HG02885 (cell line): ENCODE measurements around the gene MRPS33.

Source experiments
- ATAC-seq: cut with Tn5 transposase; IDR thresholded peaks from one replicate; pipeline ENCODE4 v1.9.1; 2021; ENCODE audit warnings: mild to moderate bottlenecking; ENCODE audit not compliant: unreplicated experiment, poor library complexity

The MRPS33 gene

DNA sequence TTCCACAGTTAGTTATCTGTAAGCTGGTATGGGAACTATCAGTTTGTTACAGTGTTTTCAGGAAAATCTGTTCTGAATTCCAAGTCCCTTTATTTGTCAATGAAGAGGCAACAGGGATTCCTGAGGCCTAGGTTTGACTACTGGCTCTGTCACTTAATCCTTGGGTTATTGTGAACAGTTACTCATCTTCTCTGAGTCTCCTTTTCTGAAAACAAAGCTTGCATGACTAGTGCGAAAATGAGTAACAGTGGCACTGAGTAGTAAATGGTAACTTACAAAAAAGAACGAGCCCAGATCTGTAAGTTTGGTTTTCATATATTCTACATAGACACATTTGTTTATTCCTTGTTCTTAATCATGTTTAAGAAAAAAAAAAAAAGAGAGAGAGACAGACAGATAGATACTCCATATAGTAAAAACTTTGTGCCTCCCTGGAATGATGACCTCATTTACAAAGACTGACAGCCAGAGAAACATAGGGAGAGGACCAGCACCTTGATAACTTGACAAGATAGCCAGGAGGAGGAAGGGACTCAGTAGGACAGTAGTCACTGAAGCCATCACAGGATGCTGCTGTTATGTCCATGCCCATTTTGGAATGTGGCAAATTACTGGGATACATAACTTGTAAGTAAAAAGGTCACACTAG, 1.9 kb downstream of the MRPS33 start:
- no peak for ATAC-seq

DNA sequence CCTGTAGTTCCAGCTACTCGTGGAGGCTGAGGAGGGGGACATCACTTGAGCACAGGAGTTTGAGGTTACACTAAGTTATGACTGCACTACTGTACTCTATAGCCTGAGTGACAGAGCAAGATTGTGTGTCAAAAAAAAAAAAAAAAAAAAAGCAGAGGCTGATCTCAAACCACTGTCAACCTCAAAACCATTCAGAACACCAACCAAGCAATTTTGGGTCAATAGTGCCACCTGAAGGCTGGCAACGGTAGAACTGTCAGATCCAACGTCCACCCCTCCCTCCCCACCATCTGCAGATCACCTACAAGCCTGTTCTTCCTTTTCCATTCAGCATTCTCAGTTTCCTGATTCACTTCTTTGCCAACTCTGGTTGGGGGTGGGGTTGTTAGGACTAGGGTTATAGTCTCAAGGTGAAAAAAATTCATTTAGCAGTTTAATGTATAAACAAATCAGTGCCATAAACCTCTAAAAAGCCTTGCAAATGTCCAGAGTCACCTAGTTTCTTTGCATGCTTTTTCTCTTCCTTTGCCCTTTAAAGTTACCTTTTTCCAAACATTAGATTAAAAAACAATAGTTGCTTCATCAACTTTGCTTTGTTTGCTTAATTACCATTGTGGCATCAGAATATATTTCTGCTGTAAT, 2.6 kb downstream of the MRPS33 start:
- ATAC-seq: peak; percentile 35

DNA sequence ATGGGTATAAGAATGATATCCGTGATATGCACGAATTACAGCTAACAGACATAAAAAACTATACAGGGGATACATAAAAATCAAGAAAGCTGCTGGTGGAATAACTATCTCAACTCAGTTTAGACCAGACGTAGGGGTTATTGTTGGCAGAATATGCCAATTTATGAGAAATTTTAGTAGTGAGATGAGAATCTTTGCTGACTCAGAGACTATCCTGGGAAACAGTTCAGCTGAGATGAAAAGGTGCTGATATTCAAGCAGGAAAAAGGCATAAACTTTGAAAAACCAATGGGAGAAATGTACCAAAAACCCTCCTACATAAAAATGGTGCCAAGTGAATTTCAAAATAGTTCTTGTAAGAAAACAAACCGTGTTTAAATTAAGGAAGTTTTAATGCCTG, 3.3 kb downstream of the MRPS33 start:
- no peak for ATAC-seq

DNA sequence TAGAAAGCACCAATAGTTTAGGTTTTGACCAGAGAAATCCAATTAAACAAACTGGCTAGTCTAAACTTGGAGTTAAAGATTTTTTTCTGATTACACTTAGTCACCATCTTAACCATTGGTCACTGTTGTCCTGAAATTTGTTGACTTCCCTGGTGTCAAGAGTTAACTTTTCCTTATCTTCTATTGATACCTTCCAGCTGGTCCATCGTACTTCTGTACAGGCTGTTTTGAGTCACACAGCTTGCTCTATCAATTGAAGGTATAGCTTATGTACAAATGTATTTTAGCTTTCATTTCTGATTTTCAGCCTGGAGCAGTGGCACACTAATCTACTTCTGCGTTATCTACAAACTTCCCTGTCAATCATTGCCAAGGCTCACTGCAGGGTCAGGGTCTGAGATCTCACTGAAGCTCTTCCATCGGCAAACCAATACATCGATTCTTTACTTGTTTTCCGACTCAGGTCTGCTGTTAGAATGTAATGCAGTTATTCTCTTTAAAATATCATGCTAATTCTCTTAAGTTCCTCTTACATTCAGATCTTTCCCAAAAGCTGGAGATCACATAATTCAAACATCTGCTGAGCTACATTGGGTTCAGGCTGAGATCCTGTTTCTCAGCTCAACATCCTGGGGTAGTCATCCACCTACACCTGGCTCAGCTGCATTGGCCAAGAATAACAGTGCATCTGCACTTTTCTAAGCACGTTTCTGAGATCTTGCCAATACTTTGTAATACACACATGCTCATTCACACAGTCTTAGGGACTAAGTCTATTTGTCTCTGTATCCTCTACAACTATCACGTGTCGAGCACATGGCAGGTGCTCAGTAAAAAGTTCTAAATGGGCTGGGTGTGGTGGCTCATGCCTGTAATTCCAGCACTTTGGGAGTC, 11.3 kb downstream of the MRPS33 start:
- ATAC-seq: no peak

DNA sequence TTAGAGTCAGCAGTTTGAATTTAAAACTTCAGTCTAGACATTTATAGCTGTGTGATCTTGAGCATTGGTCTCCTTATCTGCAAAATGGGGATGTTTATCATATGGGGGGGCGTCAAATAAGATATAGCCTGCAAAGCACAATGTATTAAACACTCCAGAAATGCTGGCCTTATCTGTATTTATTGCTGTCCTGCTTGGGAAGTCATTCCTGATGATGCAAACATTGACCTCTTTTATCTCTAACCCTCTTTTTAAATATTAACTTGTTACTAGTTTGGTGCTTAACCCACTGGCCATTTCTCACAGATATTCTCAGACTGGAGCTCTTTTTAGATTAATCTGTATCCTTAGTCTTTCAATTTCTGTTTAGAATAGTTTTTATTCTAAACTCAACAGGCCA, 13.2 kb downstream of the MRPS33 start:
- no peak for ATAC-seq

DNA sequence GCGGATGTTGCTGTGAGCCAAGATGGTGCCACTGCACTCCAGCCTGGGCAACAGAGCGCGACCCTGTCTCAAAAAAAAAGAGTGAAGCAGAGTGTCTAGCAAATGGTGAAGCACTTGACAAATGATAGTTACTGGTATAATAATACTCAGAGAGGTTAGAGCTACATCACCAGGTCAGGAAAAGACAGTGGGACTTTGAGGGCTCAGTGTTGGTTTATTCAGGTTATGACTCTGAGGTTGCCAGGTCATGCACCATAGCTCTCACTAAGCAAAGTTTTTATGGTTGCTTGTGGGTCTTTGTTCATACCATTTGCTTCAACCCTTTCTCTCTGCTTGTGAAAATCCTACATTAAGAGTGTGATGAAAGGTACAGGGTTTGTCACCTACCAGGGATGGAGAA, 13.6 kb downstream of the MRPS33 start:
- ATAC-seq: no peak

DNA sequence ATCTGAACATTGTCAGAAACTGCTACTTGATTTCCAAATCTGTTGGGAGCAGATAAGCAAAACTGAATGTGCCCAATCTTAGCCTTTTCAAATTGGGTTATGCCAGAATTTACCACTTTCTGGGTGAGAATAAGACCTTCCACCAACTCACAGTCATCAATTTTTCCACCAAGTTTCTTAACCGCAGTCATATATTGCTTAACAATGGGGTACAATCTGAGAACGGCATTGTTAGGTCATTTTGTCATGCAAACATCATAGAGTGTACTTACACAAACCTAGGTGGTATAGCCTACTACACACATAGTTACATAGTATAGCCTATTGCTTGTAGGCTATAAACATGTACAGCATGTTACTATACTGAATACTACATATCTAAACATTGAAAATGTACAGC, 16.0 kb downstream of the MRPS33 start:
- ATAC-seq: no peak

DNA sequence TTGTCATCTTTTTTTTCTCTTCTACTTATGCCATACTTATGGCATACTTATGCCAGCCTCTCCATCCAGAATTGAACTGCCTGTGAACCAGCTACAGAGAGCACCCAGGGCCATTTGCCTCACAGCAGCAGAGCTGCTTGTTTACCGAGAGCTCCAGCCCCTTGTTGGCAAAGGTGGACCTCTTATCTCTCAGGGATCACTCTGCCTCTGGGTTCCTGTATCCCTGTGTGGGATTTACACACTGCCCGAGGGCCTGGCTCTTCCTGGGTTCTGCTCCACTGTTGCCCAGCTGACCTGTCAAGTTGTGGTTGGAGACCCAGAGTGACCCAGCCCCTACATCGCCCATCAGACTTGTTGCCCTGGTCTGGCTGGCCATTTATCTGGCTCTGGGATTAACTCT, 22.3 kb downstream of the MRPS33 start:
- no peak for ATAC-seq

DNA sequence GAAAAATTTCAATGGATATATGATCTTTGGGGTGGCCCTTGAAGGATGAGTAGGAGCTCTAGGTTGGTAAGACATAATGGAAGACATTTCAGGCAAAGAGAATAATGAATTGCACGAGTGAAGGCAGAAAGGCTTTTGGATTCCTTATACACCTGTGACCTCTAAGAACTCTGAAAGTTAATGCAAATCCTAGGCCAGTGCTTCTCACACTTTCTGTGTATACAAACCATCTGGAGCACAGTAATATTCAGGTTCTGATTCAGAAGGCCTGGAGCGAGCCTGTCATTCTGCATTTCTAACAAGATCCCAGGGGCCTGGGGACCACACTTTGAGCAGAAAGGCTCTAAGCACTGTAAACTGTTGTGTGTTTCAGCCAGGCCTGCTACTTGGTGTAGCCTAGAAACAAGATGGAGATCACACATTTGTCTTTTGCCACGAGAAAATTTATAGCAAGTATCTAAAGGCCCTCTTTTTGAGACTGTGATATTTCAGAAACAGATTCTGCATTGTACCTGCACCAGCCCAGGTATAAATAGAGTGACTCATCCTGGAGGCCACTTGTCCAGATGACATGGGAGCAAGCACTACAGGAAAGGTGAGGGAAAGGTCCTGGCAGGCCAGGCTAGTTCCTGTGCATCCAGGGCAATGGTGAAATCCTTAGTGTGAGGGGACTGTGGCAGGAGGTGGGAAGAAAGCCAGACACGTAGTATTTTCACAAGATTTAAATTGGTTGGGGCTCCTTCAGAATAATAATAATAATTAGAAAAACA, 24.4 kb downstream of the MRPS33 start:
- no peak for ATAC-seq

DNA sequence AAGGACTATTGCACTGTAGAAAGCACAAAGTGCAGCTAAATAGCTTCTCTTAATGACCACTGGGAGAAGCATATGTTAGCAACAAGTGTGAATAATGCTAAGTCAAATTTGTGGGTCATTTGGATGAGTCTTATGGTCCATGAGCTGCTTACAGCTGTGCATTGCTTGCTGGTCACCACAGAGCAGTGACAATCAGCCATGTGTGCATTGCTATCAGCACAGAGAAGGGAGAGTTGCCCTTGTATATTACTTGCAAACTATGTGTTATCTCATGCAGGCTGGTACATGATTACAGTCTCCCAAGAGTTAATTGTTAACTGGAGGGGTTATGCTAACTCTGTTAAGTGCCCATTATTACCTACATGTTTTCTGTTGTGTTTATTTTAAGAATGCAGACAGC, 25.7 kb downstream of the MRPS33 start:
- no peak for ATAC-seq

DNA sequence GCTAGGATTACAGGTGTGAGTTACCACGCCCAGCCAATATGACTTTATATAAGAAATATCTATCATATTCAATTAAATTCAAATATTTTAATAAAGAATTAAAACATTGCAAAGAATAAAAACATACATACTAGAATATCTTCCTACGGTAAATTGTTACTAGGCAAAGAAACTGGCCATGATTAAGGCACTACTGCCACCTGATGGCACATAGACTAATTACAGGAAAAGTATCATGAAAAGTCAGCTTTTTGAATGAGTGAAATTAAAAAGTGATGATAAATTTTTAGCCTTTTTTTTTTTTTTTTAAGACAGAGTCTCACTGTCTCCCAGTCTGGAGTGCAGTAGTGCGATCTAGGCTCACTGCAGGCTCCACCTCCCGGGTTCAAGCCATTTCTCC, 30.9 kb downstream of the MRPS33 start:
- ATAC-seq: no peak

DNA sequence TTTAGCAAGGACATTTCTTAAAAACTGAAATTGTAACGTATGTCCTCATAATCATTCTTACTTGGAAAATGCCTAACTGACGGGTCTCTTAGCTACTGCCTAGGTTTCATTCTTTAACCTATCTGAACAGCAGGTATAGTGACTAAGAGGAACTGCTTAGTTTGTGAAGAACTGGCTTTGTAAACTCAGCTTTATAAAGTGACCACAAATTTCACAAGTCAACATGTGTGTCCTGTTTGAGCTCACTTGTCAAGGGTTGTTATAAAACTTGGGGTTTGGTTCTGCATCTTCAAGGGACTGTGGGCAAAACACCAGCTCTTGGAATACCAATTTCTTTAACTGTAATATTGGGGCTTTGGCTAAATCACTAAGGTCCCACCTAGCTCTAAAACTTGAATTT, 32.2 kb downstream of the MRPS33 start:
- no peak for ATAC-seq

DNA sequence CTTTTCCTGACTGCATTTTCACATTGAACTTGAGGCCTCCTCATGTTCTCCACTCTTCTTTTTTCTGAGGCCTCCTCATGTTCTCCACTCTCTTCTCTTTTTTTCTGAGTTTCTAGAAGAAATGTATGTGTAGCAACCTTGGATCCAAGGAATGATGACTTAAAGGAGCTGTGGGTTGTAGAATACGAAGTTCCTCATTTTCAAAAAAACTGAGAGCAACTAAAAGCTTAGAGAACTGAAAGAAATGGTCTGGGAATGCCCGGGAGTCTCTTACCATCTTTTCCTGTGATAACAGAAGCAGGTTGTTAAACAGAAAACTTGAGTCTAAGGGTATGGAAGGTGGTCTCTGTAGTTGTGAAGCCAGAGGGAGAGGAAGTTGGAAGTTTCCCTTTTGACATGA, 32.8 kb downstream of the MRPS33 start:
- no peak for ATAC-seq

DNA sequence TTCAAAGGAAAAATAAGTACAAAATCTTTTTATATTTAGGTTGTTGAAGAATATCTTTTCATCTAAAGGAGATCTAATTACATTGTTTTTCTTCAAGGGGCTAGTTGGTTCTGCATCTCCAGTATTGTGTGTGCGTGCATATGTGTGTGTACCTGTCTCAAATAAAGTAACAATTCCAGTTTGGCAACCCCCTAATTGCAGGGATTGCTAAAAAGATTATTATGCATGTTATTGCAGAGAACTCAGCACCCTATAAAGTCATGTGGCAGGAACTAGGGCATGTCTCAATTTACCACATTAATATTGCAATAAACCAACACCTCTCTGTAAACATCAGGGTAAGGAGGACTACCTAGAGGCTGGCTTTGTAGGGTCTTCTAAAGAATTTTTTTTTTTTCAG, 37.0 kb downstream of the MRPS33 start:
- no peak for ATAC-seq

DNA sequence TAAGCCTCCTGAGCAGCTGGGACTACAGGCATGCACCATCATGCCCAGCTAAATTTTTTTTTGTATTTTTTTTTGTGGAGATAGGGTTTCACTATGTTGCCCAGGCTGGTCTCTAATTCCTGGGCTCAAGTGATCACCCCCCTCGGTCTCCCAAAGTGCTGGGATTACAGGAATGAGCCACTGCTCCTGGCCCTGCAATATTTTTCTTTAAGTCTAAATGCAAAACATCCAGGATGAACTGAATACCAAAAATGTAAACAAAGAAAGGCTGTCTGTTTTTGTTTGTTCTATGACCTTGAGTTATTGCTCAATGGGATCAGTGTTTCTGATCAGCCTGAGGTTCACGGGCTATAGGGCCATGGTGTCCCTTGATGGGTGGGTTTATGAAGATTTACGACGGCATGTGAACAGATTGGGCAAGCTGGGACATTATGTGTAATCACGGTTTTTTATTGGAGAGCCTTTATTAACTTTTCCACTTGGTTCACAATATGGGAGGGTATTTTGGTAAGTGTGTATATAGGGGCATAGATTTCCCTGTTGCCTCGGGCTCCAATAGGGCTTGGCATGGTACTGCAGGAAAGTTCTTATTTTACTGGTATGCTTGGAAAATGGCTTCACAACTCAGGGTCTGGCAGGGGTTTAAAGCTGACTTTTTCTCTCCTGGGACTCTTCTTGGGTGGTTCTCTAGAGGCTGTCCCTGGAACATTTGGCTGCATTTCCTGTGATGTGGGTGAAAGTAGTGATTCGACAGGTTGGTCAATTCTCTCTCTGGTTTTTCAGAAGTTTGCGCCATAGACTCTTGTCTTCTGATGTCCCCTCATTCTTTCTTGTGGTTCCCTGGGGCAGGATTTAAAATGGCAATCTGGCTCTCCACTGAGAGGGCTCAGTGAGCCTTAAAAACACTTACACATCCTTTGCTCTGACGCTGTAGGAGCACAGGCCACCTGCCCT, 41.6 kb downstream of the MRPS33 start:
- ATAC-seq: no peak

DNA sequence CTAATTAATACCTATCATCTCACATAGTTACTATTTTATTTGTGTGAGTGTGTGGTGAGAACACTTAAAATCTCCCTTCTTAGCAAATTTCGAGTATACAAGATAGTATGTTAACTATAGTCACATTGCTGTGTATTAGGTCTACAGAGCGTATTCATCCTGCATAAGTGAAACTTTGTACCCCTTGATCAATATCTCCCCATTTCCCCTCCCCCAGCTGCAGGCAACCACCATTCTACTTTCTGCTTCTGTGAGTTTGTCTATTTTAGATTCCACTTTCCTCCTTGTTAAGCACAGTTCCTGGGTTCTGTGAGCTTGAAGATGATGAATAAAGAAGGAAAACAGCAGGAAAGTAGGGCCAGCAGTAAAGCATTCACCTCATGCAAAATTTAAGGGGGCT, 42.4 kb downstream of the MRPS33 start:
- no peak for ATAC-seq

DNA sequence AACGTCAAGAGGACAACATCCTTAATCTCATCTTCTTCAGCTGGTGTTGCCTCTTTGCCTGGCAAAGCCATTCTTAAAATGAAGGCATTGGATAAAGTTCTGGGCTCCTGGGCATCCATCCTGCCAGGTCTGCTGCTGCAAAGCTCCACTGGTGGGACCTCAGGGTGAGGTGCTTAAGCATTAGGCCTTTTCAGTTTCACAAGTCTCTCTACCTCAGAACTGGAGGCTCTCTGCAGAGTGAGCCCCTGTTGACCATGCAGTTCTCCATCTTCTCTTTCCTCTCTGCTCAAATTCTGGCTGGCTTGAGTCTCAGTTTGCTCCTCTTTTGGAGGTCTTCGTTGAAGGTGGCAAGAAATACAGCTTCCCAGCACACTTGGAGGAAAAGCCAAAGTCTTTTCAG, 47.3 kb downstream of the MRPS33 start:
- no peak for ATAC-seq

DNA sequence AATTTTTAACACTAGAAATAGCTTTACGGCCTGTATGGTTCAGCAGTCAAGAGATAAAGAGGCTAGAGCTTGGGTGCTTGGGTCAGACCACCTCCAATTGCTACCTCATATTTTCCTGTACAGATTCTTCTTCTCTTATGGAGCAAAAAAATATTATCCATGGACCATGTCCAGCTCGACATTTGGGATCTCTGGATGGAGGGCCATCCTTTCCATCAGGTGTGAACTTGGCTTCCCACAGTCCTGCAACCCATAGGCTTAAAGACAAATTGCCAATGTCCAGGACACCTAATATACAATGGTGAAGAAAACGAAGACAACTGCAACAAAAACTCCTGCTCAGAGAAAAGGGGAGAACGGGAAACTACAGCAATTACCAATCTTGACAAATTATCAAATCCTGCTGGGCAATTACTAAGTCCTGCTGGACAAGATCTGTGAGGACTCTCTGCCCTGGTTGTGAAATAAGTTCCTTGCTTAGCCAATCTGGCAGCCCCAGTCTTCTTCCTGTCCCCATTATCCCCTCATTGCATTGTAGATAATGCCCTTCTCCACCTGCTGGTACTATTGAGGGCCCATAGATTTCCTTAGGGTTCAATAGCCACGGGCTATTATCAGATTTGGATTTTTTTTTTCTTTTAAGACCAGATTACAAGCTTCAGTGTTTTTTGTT, 48.1 kb downstream of the MRPS33 start:
- ATAC-seq: no peak

DNA sequence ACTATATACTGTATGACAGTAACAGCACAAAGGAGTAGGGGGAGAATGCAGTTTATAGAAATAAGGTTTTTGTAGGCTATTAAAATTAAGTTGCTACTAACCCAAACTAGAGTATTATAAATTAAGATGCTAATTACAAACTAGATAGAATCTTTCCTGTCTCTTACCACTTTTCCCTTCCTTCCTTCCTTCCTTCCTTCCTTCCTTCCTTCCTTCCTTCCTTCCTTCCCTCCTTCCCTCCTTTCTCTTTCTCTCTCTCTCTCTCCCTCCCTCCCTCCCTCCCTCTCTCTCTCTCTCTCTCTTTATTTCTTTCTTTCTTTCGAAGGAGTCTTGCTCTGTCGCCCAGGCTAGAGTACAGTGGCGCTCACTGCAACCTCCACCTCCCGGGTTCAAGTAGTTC, 53.6 kb downstream of the MRPS33 start:
- no peak for ATAC-seq
